Measurements from ENCODE around the gene EEFSEC. TPM values are rescaled to one million over a fixed set of nuclear protein-coding genes. Genes with fewer than 3 reads are reported as not detected.

EEFSEC gene
- total RNA-seq, 1 donor from 2014 or later, result 16.9 TPM

DNA sequence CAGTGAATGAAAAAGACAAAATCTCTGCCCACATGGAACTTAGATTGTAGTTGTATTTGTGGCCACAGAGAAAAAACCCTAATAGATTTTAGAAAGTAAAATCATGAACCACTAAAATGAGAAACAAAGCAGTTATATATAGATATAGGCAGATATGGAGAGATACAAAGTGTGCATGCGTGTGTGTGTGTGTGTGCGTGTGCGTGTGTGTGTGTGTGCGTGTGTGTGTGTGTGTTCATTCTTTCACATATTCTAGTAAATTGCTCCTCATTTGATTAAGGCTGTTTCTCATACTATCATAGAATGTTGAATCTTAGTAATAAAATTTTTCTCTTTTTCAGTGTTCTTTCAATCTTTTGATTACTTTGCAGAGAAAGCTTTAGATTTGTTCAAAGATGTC lies 194.8 kb downstream of the EEFSEC start:
- ATAC-seq (ENCODE audit: poor library complexity), result no peak
- intact Hi-C loops (cut with DNase I), result no loop called here
- DNase-seq, result no peak

GRCh38 chr3:128348805-128349531 lies 195.7 kb downstream of the EEFSEC start:
- DNase-seq (no peak), ATAC-seq (ENCODE audit: poor library complexity) (no peak)
- intact Hi-C loops (cut with DNase I), result no loop called here

- peak; percentile 50 for ATAC-seq (ENCODE audit: poor library complexity)
- intact Hi-C loops (cut with DNase I), result no loop called here
- DNase-seq, result no peak
Measured at GRCh38 chr3:128349963-128350599, 196.8 kb downstream of the EEFSEC start.

GRCh38 chr3:128351546-128351945 lies 198.3 kb downstream of the EEFSEC start:
- no peak for DNase-seq
- intact Hi-C loops (cut with DNase I), result no loop called here
- no peak for ATAC-seq (ENCODE audit: poor library complexity)

- intact Hi-C loops (cut with DNase I), result no loop called here
- DNase-seq (no peak), ATAC-seq (ENCODE audit: poor library complexity) (no peak)
Measured at GRCh38 chr3:128352326-128352725, 199.0 kb downstream of the EEFSEC start.

GRCh38 chr3:128353361-128353965 lies 200.2 kb downstream of the EEFSEC start:
- DNase-seq (no peak), ATAC-seq (ENCODE audit: poor library complexity) (no peak)
- intact Hi-C loops (cut with DNase I), result no loop called here

GRCh38 chr3:128353991-128354687 lies 200.9 kb downstream of the EEFSEC start:
- ATAC-seq (ENCODE audit: poor library complexity), result no peak
- intact Hi-C loops (cut with DNase I), result no loop called here
- no peak for DNase-seq

DNA sequence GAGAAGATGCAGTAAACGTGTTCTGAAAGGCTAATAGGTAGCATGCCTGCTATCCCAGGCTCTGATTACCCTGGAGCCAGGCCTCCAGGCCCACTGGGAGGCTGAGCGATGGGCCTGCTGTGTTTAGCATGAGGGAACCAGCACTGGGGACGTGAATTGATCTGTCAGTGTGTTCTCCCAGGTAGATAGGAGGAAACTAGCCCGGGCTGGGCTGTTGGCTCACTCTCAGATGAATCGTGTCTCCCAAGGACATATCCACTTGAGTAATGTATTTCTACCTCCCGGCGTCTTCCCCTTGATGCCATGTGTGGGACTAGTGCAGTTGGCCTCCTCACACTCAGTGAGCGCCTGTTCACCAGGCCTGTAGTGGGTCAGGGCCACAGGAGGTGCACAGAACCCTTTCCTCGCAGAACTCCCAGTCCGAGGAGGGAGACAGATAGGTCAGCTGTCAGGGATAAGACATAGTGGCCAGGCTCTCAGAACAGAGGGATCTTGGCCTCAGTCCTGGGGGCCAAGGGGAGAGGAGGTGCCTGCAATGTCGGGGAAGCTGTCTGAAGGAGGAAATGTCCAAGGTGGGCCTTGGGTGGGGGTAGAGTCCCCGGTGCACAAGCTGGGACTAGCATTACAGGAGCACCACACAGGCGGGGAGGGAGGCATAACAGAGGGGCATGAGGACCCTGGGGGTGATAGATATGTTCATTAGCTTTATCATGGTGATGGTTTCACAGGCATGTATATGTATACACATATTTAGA lies 201.7 kb downstream of the EEFSEC start:
- intact Hi-C loops (cut with DNase I), result no loop called here
- no peak for DNase-seq
- no peak for ATAC-seq (ENCODE audit: poor library complexity)

DNA sequence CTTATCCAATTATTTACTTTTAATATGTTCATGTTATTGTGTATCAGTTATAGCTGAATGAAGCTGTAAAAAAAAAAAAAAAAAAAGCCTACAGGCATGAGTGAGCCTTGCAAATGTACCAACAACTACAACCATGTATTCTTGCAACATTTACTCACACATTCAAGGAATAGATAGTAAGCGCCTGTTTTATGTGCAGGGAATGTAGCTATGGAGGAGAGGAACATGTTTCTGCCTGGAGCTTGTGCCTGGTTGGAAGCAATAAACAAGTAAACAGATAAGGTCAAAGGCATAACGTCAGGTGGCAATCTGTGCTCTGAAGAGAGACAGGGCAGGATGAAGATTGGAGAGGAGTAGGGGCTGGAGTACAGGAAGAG lies 202.2 kb downstream of the EEFSEC start:
- intact Hi-C loops (cut with DNase I), result no loop called here
- ATAC-seq (ENCODE audit: poor library complexity) (no peak), DNase-seq (no peak)

GRCh38 chr3:128356822-128357221 lies 203.5 kb downstream of the EEFSEC start:
- ATAC-seq (ENCODE audit: poor library complexity), result no peak
- no peak for DNase-seq
- intact Hi-C loops (cut with DNase I), result no loop called here

GRCh38 chr3:128357538-128357937 lies 204.3 kb downstream of the EEFSEC start:
- intact Hi-C loops (cut with DNase I), result no loop called here
- DNase-seq, result no peak
- ATAC-seq (ENCODE audit: poor library complexity), result no peak

GRCh38 chr3:128358156-128358895 lies 205.0 kb downstream of the EEFSEC start:
- intact Hi-C loops (cut with DNase I), result no loop called here
- DNase-seq, result no peak

DNA sequence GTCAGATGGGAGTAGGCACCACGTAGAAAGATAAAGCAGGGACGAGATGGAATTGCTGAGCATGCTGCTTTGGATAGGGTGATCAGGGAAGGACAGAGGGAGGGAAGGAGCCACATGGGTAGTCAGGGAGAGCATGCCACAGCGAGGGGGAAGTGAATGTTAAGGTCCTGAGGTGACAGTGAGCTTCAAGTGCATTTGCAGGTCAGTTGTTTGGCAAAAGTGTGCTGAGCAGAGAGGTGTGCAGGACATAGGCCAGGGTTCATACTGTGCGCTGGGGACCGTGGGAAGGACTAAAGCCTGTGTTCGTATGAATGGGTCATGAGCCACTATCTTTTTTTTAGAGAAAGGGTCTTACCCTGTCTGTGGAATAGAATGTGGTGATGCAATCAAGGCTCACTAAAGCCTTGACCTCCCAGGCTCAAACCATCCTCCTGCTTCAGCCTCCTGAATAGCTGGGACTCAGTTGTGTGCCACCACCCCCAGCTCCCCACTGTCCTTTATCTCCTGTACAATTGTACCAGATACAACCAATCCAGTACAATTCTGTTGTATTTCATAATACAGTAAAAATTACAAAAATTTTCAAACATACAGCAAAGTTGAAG lies 205.9 kb downstream of the EEFSEC start:
- DNase-seq (no peak), ATAC-seq (ENCODE audit: poor library complexity) (peak; percentile 51)
- intact Hi-C loops (cut with DNase I), result no loop called here

More at GRCh38 chr3:128358156-128358895, 205.0 kb downstream of the EEFSEC start:
- no peak for ATAC-seq (ENCODE audit: poor library complexity)

- intact Hi-C loops (cut with DNase I), result no loop called here
- DNase-seq (no peak), ATAC-seq (ENCODE audit: poor library complexity) (no peak)
Measured at GRCh38 chr3:128359846-128360642, 206.8 kb downstream of the EEFSEC start.

GRCh38 chr3:128360705-128361271 lies 207.5 kb downstream of the EEFSEC start:
- no peak for ATAC-seq (ENCODE audit: poor library complexity)
- intact Hi-C loops (cut with DNase I), result no loop called here

GRCh38 chr3:128362026-128362965 lies 209.0 kb downstream of the EEFSEC start:
- ATAC-seq (ENCODE audit: poor library complexity) (no peak), DNase-seq (no peak)
- intact Hi-C loops (cut with DNase I), result no loop called here

More at GRCh38 chr3:128360705-128361271, 207.5 kb downstream of the EEFSEC start:
- no peak for DNase-seq
